Activated T-helper 2 cell treated with anti-CD3 and anti-CD28 coated beads, Interferon-gamma antibody, Interleukin-2, Interleukin-4, amounts not matched to agents 10 μg/mL and 5 μg/mL and 100 μg/mL, durations not matched to agents 14 hours and 24 hours and 36 hours (primary cell): ENCODE results near the gene SEMA7A. TPM values are rescaled to one million over a fixed set of nuclear protein-coding genes. Genes with fewer than 3 reads are reported as not detected.

Experiments used
- DNase-seq: peaks from one replicate; pipeline ENCODE4 v3.0.0; 2021; ENCODE audit warnings: low spot score
- H3K27ac Mint-ChIP-seq: one replicate; pipeline ENCODE4 v1.8.0; 2021; ENCODE audit warnings: mixed read lengths
- H3K27me3 Mint-ChIP-seq: one replicate; pipeline ENCODE4 v1.8.0; 2021; ENCODE audit warnings: low read depth, mixed read lengths
- H3K36me3 Mint-ChIP-seq: one replicate; pipeline ENCODE4 v1.8.0; 2021; ENCODE audit warnings: low read depth, mixed read lengths
- H3K4me1 Mint-ChIP-seq: one replicate; pipeline ENCODE4 v1.8.0; 2021; ENCODE audit warnings: low read depth, mixed read lengths
- H3K4me3 Mint-ChIP-seq: one replicate; pipeline ENCODE4 v1.8.0; 2021; ENCODE audit warnings: low read depth, mild to moderate bottlenecking, moderate library complexity, mixed read lengths
- H3K9me3 Mint-ChIP-seq: one replicate; pipeline ENCODE4 v1.8.0; 2021; ENCODE audit warnings: mixed read lengths
- intact Hi-C: fragments of 100-400 bp; cut with micrococcal nuclease; formaldehyde crosslinking; loops from one replicate; pipeline ENCODE4 v1.15.1; 2023
- total RNA-seq: library from RNA; stranded (reverse); gene quantifications from 2 replicates; pipeline ENCODE4 v1.2.3, GENCODE V29; 2022

The SEMA7A gene
- total RNA-seq, 1 donor from 2014 or later: 45.9 TPM

GRCh38 chr15:74445816-74446763 lies 12.3 kb upstream of the SEMA7A start:
- Mint-ChIP-seq H3K9me3 (no peaks in the 10 kb centered on the region), H3K27ac (no peak overlapping the region), H3K4me3 (no peak overlapping the region), H3K4me1 (peaks cover 4% of the 10 kb centered on the region), H3K36me3 (peaks cover 44% of the 10 kb centered on the region), H3K27me3 (no peaks in the 10 kb centered on the region)
- intact Hi-C loops: no loop called here
- DNase-seq: no peak

- Mint-ChIP-seq H3K4me1 (peaks cover 4% of the 10 kb centered on the region), H3K4me3 (no peak overlapping the region), H3K36me3 (peaks cover 29% of the 10 kb centered on the region), H3K27ac (no peak overlapping the region), H3K27me3 (no peaks in the 10 kb centered on the region), H3K9me3 (no peaks in the 10 kb centered on the region)
- DNase-seq: no peak
- intact Hi-C loops: no loop called here
These were observed 10.6 kb upstream of the SEMA7A start for GRCh38 chr15:74444106-74445062.

- H3K27me3 Mint-ChIP-seq: no peaks in the 10 kb centered on the region
- H3K36me3 Mint-ChIP-seq: peaks cover 23% of the 10 kb centered on the region
- peak overlapping the region; percentile 3 for H3K27ac Mint-ChIP-seq
- DNase-seq: no peak
- H3K4me3 Mint-ChIP-seq: no peak overlapping the region
- intact Hi-C loops: no loop called here
- peaks cover 12% of the 10 kb centered on the region for H3K4me1 Mint-ChIP-seq
- H3K9me3 Mint-ChIP-seq: no peaks in the 10 kb centered on the region
These were observed 9.5 kb upstream of the SEMA7A start for GRCh38 chr15:74443100-74443909.

GRCh38 chr15:74442604-74443003 lies 8.8 kb upstream of the SEMA7A start:
- Mint-ChIP-seq H3K36me3 (peaks cover 16% of the 10 kb centered on the region), H3K27ac (no peak overlapping the region), H3K27me3 (no peaks in the 10 kb centered on the region), H3K4me1 (peaks cover 13% of the 10 kb centered on the region), H3K9me3 (no peaks in the 10 kb centered on the region), H3K4me3 (no peak overlapping the region)
- DNase-seq: no peak
- intact Hi-C loops: no loop called here

GRCh38 chr15:74442063-74442462 lies 8.3 kb upstream of the SEMA7A start:
- Mint-ChIP-seq H3K27ac (no peak overlapping the region), H3K4me3 (no peak overlapping the region), H3K36me3 (peaks cover 16% of the 10 kb centered on the region), H3K9me3 (no peaks in the 10 kb centered on the region), H3K27me3 (no peaks in the 10 kb centered on the region), H3K4me1 (peaks cover 13% of the 10 kb centered on the region)
- intact Hi-C loops: no loop called here
- DNase-seq: no peak

- intact Hi-C loops: no loop called here
- peaks cover 14% of the 10 kb centered on the region for H3K4me1 Mint-ChIP-seq
- no peak overlapping the region for H3K27ac Mint-ChIP-seq
- H3K36me3 Mint-ChIP-seq: peaks cover 10% of the 10 kb centered on the region
- DNase-seq: no peak
- H3K9me3 Mint-ChIP-seq: no peaks in the 10 kb centered on the region
- H3K4me3 Mint-ChIP-seq: no peak overlapping the region
- no peaks in the 10 kb centered on the region for H3K27me3 Mint-ChIP-seq
These were observed 7.6 kb upstream of the SEMA7A start for GRCh38 chr15:74441248-74441941.

- no peaks in the 10 kb centered on the region for H3K36me3 Mint-ChIP-seq
- peak overlapping the region; percentile 35 for H3K27ac Mint-ChIP-seq
- H3K4me1 Mint-ChIP-seq: peaks cover 39% of the 10 kb centered on the region
- no peak overlapping the region for H3K4me3 Mint-ChIP-seq
- no peaks in the 10 kb centered on the region for H3K27me3 Mint-ChIP-seq
- peak; percentile 67 for DNase-seq
- no peaks in the 10 kb centered on the region for H3K9me3 Mint-ChIP-seq
- intact Hi-C loops: loop anchor here (1.0 to 2.0 kb wide), 4 partner anchors 22 to 64 kb away; partner anchors contain the start of gene UBL7
These were observed 5.1 kb upstream of the SEMA7A start for GRCh38 chr15:74438721-74439316.

- no peak for DNase-seq
- Mint-ChIP-seq H3K27me3 (no peaks in the 10 kb centered on the region), H3K9me3 (no peaks in the 10 kb centered on the region), H3K4me1 (peaks cover 37% of the 10 kb centered on the region), H3K4me3 (no peak overlapping the region), H3K27ac (peak overlapping the region; percentile 35), H3K36me3 (no peaks in the 10 kb centered on the region)
- intact Hi-C loops: loop anchor here (1.0 to 2.0 kb wide), 4 partner anchors 23 to 63 kb away; partner anchors contain the start of gene UBL7
These were observed 4.4 kb upstream of the SEMA7A start for GRCh38 chr15:74438206-74438605.

- Mint-ChIP-seq H3K9me3 (no peaks in the 10 kb centered on the region), H3K27me3 (no peaks in the 10 kb centered on the region), H3K27ac (peak overlapping the region; percentile 86), H3K4me1 (peaks cover 65% of the 10 kb centered on the region), H3K4me3 (peak overlapping the region; percentile 81), H3K36me3 (peaks cover 23% of the 10 kb centered on the region)
- no peak for DNase-seq
- intact Hi-C loops: no loop called here
These were observed 742 bp upstream of the SEMA7A start for GRCh38 chr15:74434263-74435136.

- Mint-ChIP-seq H3K9me3 (no peaks in the 10 kb centered on the region), H3K36me3 (peaks cover 28% of the 10 kb centered on the region), H3K27ac (no peak overlapping the region), H3K4me3 (peak overlapping the region; percentile 91), H3K27me3 (no peaks in the 10 kb centered on the region), H3K4me1 (peaks cover 66% of the 10 kb centered on the region)
- intact Hi-C loops: loop anchor here (2.0 kb wide), 1 partner anchor 32 kb away; no protein-coding TSS in a partner anchor
- DNase-seq: no peak
These were observed 678 bp downstream of the SEMA7A start for GRCh38 chr15:74432968-74433591.
